ENCODE results near the gene PLA2G1B.
A peak's percentile ranks its signal among the peaks of the same experiment; 100 is the strongest.
"Not testable (repeated sequence)": the region's sequence is repeated elsewhere in the genome, so short reads cannot be mapped to it uniquely, and the experiment has no call there.

The PLA2G1B gene

GRCh38 chr12:120358412-120359100 lies 31.0 kb upstream of the PLA2G1B start:
- no peak for DNase-seq

DNA sequence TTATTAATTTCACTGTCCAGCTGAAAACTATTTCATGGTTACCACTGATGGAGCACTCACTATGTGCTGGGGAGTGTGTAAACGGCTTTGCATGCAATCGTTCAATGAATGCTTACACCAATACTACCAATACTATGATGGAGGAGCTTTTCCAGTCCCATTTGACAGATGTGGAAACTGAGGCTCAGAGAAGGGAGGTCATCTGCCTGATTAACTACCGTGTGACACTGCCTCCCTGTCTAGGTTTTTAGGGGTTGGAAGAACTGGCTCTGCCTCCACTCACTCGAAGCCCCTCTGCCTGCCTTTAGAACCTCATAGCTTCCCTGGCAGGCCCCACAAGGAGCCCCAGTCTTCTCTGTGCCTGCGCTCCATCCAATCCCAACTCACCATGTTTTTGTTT lies 29.5 kb upstream of the PLA2G1B start:
- DNase-seq, result no peak

DNA sequence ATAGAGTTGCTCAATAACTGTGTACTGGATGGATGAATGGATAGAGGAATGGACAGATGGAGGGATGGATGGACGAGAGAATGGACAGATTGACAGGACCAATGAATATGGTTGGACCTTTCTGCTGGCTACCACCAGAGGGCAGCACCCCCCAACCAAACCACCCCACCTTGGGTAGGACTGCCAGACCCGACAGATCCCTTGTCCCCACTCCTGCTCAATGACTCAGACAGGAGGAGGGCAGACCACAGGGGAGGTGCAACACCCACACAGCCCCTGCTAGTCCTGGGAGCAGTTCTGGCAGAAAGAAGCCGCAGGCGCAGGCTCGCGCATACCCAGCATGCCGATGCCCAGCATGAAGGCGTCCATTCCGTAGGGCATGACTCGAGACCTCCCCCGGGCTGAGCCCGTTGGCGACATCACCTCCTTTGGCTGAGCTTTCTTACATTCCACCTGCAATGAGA lies 29.0 kb upstream of the PLA2G1B start:
- peak; percentile 9 for DNase-seq

- no peak for DNase-seq
Observed at GRCh38 chr12:120353556-120354317, 26.2 kb upstream of the PLA2G1B start.

- no peak for DNase-seq
Observed at GRCh38 chr12:120353136-120353535, 25.6 kb upstream of the PLA2G1B start.

GRCh38 chr12:120352117-120352516 lies 24.5 kb upstream of the PLA2G1B start:
- DNase-seq, result no peak

DNA sequence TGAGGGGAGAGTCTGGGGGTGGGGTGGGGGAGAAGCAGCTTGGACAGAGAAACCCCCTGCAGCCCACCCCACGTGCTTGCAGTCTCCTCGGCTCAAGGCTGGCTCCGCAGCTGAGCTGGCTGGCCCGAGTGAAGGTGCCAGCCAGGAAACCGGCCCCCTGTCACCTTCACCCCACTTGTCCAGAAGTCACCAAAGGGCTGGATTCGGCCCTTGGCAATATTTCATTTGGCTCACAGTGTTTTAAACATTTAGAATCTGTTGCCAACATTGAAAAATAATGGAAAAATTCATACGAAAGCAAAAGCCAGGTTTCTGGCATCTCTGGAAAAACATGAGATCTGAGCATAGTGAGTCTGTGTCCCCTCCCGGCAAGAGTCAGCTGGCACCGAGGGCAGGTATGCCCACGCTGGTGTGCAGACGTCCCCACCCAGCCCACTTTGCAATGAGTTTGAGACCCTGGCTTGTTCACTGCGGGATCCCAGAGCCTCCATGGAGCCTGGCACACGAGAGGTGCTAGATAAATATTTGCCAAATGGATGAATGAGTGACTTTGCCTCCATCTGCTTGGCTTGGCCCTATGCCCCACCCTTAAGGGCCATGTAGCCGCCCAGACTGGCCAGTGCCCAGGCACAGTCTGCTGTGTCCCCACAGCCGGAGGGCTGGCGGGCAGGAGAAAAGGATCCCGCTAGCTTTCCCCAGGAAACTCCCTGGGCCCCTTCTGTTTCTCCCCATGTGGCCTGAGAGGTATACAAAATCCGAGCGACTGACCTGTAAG lies 23.2 kb upstream of the PLA2G1B start:
- DNase-seq, result no peak

- no peak for DNase-seq
Observed at GRCh38 chr12:120347766-120348165, 20.2 kb upstream of the PLA2G1B start.

- DNase-seq, result no peak
Observed at GRCh38 chr12:120346681-120347080, 19.1 kb upstream of the PLA2G1B start.

DNA sequence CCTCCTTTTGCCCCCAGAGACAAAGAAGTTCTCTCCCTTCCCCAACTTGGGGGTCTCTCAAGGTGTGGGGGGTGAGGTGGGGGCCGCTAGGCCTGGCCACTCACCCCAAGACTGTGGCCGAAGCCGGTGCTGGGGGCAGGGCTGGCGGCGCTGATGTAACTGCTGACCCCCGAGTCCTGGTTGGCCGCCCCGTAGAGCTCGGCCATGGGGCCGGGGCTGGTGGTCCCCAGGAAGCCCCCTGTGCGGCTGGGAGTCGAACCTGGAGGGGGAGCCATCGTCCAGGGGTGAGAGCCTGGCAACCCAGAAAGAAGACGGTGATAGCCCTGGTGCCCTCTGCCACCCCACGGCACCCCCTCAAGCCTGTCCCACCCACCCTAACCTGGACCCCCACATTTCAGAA lies 18.5 kb upstream of the PLA2G1B start:
- no peak for DNase-seq

- DNase-seq, result no peak
Observed at GRCh38 chr12:120343692-120344091, 16.1 kb upstream of the PLA2G1B start.

DNA sequence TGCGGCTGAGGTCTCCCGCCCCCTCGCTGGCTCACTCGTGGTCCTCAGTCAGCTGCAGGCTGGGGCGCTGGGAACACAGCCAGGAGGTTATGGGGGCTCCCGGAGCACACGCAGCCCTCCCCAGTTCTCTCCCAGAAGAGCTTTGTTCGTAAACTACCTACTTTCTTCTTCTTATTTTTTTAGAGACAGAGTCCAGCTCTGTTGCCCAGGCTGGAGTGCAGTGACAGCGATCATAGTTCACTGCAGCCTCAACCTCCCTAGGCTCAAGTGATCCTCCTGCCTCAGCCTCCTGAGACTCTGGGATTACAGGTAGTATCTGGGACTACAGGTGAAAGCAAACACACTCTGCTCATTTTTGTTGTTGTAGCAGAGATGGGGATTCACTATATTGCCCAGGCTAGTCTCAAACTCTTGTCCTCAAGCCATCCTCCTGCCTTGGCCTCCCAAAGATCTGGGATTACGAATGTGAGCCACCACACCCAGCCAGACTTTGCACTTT lies 15.5 kb upstream of the PLA2G1B start:
- DNase-seq, result no peak

DNA sequence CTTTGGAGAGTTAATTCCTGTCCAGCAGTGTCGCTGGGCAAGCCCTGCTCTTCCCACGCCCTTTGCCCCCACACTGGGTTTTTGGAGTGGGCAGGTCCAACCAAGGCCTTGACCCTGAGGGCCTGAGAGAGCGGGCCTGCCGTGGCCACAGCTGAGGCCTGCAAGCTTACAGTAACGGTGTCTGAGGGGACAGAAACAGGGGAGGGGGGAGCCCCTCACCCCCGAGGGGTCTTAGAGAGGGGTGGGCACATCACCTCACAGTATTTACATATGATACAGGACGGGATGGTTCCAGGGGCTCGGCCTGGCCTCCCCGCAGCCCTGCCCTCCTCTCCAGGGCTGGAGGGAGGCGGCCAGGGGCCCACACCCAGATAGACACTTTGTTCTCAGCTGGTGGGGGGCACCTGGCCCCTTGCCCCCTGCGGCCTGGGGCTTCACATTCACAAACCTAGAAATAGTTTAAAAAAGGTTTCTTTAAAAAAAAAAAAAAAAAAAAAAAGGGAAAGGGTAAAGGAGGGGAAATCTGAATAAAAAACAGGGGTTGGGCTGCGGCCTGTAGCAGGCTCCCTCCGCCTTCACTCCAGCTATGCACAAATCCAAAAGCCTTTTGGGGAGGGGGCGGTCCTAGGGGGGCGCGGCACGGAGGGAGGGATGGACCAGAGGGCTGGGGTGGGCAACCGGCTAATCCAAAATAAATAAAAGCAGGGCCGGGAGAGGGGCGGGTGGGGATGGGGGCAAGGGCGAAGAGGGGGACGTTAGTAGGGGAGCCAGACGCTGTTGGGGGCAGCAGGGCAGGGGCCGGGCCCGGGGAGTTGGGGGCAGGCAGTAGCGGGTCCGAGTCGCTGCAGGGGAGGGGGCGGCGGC lies 14.8 kb upstream of the PLA2G1B start:
- DNase-seq, result no peak

DNA sequence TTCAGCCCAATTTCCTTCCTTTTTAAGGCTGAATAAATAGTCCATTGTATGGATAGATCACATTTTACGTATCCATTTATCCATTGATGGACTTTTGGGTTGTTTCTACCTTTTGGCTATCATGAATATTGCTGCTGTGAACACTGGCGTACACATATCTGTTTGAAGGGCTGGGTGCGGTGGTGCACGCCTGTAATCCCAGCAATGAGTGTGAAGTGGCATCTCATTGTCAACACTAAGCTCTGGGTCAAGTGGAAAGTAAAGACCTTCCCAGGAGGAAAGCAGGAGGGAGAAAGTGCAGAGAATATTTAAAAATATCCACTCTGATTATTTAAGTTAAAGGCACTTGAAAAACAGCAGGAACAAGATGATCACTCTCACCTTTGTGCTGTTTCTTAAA lies 11.7 kb upstream of the PLA2G1B start:
- DNase-seq, result no peak

GRCh38 chr12:120337730-120338129 lies 10.2 kb upstream of the PLA2G1B start:
- DNase-seq, result no peak

DNA sequence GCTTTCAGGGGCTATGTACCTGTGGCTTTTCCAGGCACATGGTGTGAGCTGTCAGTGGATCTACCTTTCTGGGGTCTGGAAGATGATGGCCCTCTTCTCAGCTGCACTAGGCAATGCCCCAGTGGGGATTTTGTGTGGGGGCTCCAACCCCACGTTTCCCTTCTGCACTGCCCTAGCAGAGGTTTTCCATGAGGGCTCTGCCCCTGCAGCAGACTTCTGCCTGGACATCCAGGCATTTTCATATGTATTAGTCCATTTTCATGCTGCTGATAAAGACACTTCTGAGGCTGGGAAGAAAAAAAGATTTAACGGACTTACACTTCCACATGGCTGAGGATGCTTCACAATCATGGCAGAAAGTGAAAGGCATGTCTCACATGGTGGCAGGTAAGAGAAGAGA lies 8.8 kb upstream of the PLA2G1B start:
- DNase-seq, result not testable (repeated sequence)

DNA sequence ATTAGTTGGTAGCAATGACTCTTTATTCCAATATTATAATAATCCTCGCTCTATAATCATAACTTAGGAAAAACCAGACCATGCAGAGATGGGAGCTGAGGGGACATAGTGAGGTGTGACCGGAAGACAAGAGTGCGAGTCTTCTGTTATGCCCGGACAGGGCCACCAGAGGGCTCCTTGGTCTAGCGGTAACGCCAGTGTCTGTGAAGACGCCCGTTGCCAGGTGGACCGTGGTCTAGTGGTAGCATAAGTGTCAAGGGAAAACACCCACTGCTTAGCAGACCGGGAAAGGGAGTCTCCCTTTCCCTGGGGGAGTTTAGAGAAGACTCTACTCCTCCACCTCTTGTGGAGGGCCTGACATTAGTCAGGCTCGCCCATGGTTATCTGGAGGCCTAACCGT lies 7.9 kb upstream of the PLA2G1B start:
- not testable (repeated sequence) for DNase-seq

- DNase-seq, result no peak
Observed at GRCh38 chr12:120332523-120332922, 4.9 kb upstream of the PLA2G1B start.

- DNase-seq, result no peak
Observed at GRCh38 chr12:120332041-120332440, 4.5 kb upstream of the PLA2G1B start.

GRCh38 chr12:120331390-120331789 lies 3.8 kb upstream of the PLA2G1B start:
- DNase-seq, result no peak

- no peak for DNase-seq
Observed at GRCh38 chr12:120328228-120328627, 649 bp upstream of the PLA2G1B start.

DNA sequence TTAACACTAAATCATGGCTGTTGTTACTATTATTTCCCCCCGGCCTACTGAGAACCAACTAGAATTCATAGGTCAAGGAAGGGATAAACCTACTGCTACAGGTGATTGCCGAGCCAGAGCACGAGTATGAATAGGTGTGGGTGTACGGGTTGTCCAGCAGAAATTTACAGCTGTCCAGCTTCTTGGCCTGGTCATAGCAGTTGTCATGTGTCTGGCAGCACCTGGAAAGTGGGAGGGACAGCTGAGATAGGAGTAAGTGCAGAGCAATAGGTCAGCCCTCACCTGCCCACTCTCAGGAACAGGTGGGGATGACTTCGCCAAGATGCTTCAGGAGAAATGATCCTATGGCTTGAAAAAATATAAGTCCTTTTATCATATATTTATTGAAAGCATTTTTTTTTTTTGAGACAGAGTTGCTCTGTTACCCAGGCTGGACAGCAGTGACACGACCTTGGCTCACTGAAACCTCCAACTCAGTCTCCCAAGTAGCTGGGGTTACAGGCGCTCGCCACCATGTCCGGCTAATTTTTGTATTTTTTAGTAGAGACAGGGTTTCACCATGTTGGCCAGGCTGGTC lies 2.6 kb downstream of the PLA2G1B start:
- DNase-seq, result no peak

Data from KG1 (cell line).